SK-N-SH treated with all-trans-retinoic acid at 6 μM for 48 hours (cell line): ENCODE measurements around the gene ZNF557.

Experiments used
- ARNTL ChIP-seq: fragments of 450-650 bp; formaldehyde crosslinking; IDR thresholded peaks from 2 replicates; pipeline ENCODE4 v1.5.0; 2020; ENCODE audit warnings: low read depth, mild to moderate bottlenecking, moderate library complexity, borderline replicate concordance
- CREB5 ChIP-seq: fragments of 250-450 bp; sonication (Bioruptor Pico); IDR thresholded peaks from 2 replicates; pipeline ENCODE4 v1.5.1; 2020; ENCODE audit warnings: low read depth, mild to moderate bottlenecking, moderate library complexity
- RARB ChIP-seq: fragments of 250-450 bp; sonication (Bioruptor Pico); IDR thresholded peaks from 2 replicates; pipeline ENCODE4 v1.8.0; 2021; ENCODE audit warnings: mild to moderate bottlenecking, moderate library complexity
- SNAI2 ChIP-seq: fragments of 250-450 bp; sonication (Bioruptor Pico); IDR thresholded peaks from 2 replicates; pipeline ENCODE4 v1.5.0; 2020; ENCODE audit warnings: mild to moderate bottlenecking, moderate library complexity
- TOX ChIP-seq: fragments of 250-450 bp; sonication (Bioruptor Pico); IDR thresholded peaks from 2 replicates; pipeline ENCODE4 v1.8.0; 2021; ENCODE audit warnings: mild to moderate bottlenecking, moderate library complexity, borderline replicate concordance
- ZFP30 ChIP-seq: fragments of 450-650 bp; formaldehyde crosslinking; IDR thresholded peaks from 2 replicates; pipeline ENCODE4 v1.5.0; 2022; ENCODE audit warnings: mild to moderate bottlenecking, moderate library complexity

- TF ChIP-seq RARB (CRISPR knock-in tag) (no peak), ARNTL (CRISPR knock-in tag) (no peak), ZFP30 (CRISPR knock-in tag) (no peak), SNAI2 (CRISPR knock-in tag) (no peak), TOX (CRISPR knock-in tag) (no peak), CREB5 (CRISPR knock-in tag) (no peak)
Observed at GRCh38 chr19:7078008-7078407, 8.5 kb downstream of the ZNF557 start.
